ENCODE results near the gene NDUFV3. TPM values are rescaled to one million over a fixed set of nuclear protein-coding genes. Genes with fewer than 3 reads are reported as not detected.
"Not testable (repeated sequence)": the region's sequence is repeated elsewhere in the genome, so short reads cannot be mapped to it uniquely, and the experiment has no call there.

Gene NDUFV3
- polyA plus RNA-seq, 1 donor from 2014 or later = 22.7 TPM

- TF ChIP-seq POLR2AphosphoS5 (IDR thresholded peaks at IDR 0.05) = no peak
Observed at GRCh38 chr21:42903817-42904216, 10.7 kb downstream of the NDUFV3 start (continued).

GRCh38 chr21:42905195-42905594 lies 12.1 kb downstream of the NDUFV3 start:
- no peak for TF ChIP-seq CTCF (IDR thresholded peaks at IDR 0.05; ENCODE audit: poor library complexity, severe bottlenecking)
- no peak for TF ChIP-seq TAF1 (IDR thresholded peaks at IDR 0.05; ENCODE audit: low read depth)
- no peak for TF ChIP-seq RAD21 (conservative IDR thresholded peaks at IDR 0.05)
- TF ChIP-seq MXI1 (conservative IDR thresholded peaks at IDR 0.05; ENCODE audit: poor library complexity, severe bottlenecking) = no peak
- no peak for TF ChIP-seq SMC3 (conservative IDR thresholded peaks at IDR 0.05; ENCODE audit: poor library complexity)
- no peak for TF ChIP-seq EZH2 (IDR thresholded peaks at IDR 0.05; ENCODE audit: borderline replicate concordance, insufficient read depth, low read length, poor library complexity, severe bottlenecking)
- no peak for TF ChIP-seq REST (IDR thresholded peaks at IDR 0.05; ENCODE audit: borderline replicate concordance)
- no peak for TF ChIP-seq POLR2AphosphoS5 (IDR thresholded peaks at IDR 0.05)
- TF ChIP-seq EP300 (conservative IDR thresholded peaks at IDR 0.05; ENCODE audit: poor library complexity, severe bottlenecking) = no peak
- no peaks in the 10 kb centered on the region for H3K79me2 ChIP-seq (replicated peaks; ENCODE audit: insufficient read depth, low read length)
- no peak overlapping the region for H3K4me2 ChIP-seq (ENCODE audit: low read length)
- no peak overlapping the region for H3K27ac ChIP-seq (ENCODE audit: low read length)
- H3K36me3 ChIP-seq (ENCODE audit: insufficient read depth, low read length) = peaks cover 7% of the 10 kb centered on the region
- no peak overlapping the region for H2AFZ ChIP-seq (ENCODE audit: low read depth, low read length)
- no peak overlapping the region for H3K9ac ChIP-seq (ENCODE audit: low read length)
- no peak overlapping the region for H3K4me3 ChIP-seq (ENCODE audit: low read length)
- H4K20me1 ChIP-seq (ENCODE audit: insufficient read depth) = no peaks in the 10 kb centered on the region
- no peaks in the 10 kb centered on the region for H3K9me2 ChIP-seq (ENCODE audit: insufficient read depth, low read length)
- H3F3A ChIP-seq (ENCODE audit: insufficient read depth, low read length, poor library complexity, severe bottlenecking) = no peaks in the 10 kb centered on the region
- H3K9me3 ChIP-seq (ENCODE audit: low read length) = no peaks in the 10 kb centered on the region
- no peaks in the 10 kb centered on the region for H3K27me3 ChIP-seq (ENCODE audit: insufficient read depth, low read depth, low read length)

- H2AFZ ChIP-seq (ENCODE audit: low read depth, low read length) = no peak overlapping the region
- H3K9me2 ChIP-seq (ENCODE audit: insufficient read depth, low read length) = no peaks in the 10 kb centered on the region
- H3K79me2 ChIP-seq (replicated peaks; ENCODE audit: insufficient read depth, low read length) = no peaks in the 10 kb centered on the region
- no peak overlapping the region for H3K9ac ChIP-seq (ENCODE audit: low read length)
- no peaks in the 10 kb centered on the region for H3F3A ChIP-seq (ENCODE audit: insufficient read depth, low read length, poor library complexity, severe bottlenecking)
- no peak overlapping the region for H3K4me3 ChIP-seq (ENCODE audit: low read length)
- H4K20me1 ChIP-seq (ENCODE audit: insufficient read depth) = no peaks in the 10 kb centered on the region
- peaks cover 7% of the 10 kb centered on the region for H3K36me3 ChIP-seq (ENCODE audit: insufficient read depth, low read length)
- no peaks in the 10 kb centered on the region for H3K27me3 ChIP-seq (ENCODE audit: insufficient read depth, low read depth, low read length)
- no peak overlapping the region for H3K27ac ChIP-seq (ENCODE audit: low read length)
- H3K4me2 ChIP-seq (ENCODE audit: low read length) = no peak overlapping the region
- no peaks in the 10 kb centered on the region for H3K9me3 ChIP-seq (ENCODE audit: low read length)
- TF ChIP-seq REST (IDR thresholded peaks at IDR 0.05; ENCODE audit: borderline replicate concordance) (no peak), MXI1 (conservative IDR thresholded peaks at IDR 0.05; ENCODE audit: poor library complexity, severe bottlenecking) (no peak), SMC3 (conservative IDR thresholded peaks at IDR 0.05; ENCODE audit: poor library complexity) (no peak), EZH2 (IDR thresholded peaks at IDR 0.05; ENCODE audit: borderline replicate concordance, insufficient read depth, low read length, poor library complexity, severe bottlenecking) (no peak), TAF1 (IDR thresholded peaks at IDR 0.05; ENCODE audit: low read depth) (no peak), EP300 (conservative IDR thresholded peaks at IDR 0.05; ENCODE audit: poor library complexity, severe bottlenecking) (no peak), POLR2AphosphoS5 (IDR thresholded peaks at IDR 0.05) (no peak), CTCF (IDR thresholded peaks at IDR 0.05; ENCODE audit: poor library complexity, severe bottlenecking) (no peak), RAD21 (conservative IDR thresholded peaks at IDR 0.05) (no peak)
Observed at GRCh38 chr21:42906233-42906632, 13.1 kb downstream of the NDUFV3 start.

- not testable (repeated sequence) for H3K9me2 ChIP-seq (ENCODE audit: insufficient read depth, low read length); H2AFZ ChIP-seq (ENCODE audit: low read depth, low read length); H3K4me2 ChIP-seq (ENCODE audit: low read length); H3K4me3 ChIP-seq (ENCODE audit: low read length); H3K27ac ChIP-seq (ENCODE audit: low read length); H3K9ac ChIP-seq (ENCODE audit: low read length); H3K9me3 ChIP-seq (ENCODE audit: low read length); H3K27me3 ChIP-seq (ENCODE audit: insufficient read depth, low read depth, low read length); H4K20me1 ChIP-seq (ENCODE audit: insufficient read depth); H3K79me2 ChIP-seq (replicated peaks; ENCODE audit: insufficient read depth, low read length); H3K36me3 ChIP-seq (ENCODE audit: insufficient read depth, low read length); H3F3A ChIP-seq (ENCODE audit: insufficient read depth, low read length, poor library complexity, severe bottlenecking)
Observed at GRCh38 chr21:42908484-42908883, 15.4 kb downstream of the NDUFV3 start.

All from neural cell (in vitro differentiated cells).